Caco-2 (cell line): ENCODE measurements around the gene SMIM44. TPM values are rescaled to one million over a fixed set of nuclear protein-coding genes. Genes with fewer than 3 reads are reported as not detected.

ENCODE experiments used
- BruUV-seq: library from RNA; stranded (reverse); fragments of 400-500 nt; replicated peaks from 2 replicates; lab custom pipeline; 2021; lab: Mats Ljungman, UMichigan
- CTCF ChIA-PET: fragments of 300-600 bp; sonication (Branson Sonifier 250); formaldehyde crosslinking; loops from one replicate; lab custom pipeline; 2022; ENCODE audit warnings: antibody characterized with exemption; lab: Charles Lee
- POLR2A ChIA-PET: fragments of 300-600 bp; sonication (Branson Sonifier 250); formaldehyde crosslinking; loops from one replicate; lab custom pipeline; 2022; ENCODE audit warnings: antibody characterized with exemption; lab: Charles Lee
- DNase-seq, 2 experiments: peaks; one replicate each; pipeline versions ENCODE4 v3.0.0 to v3.0.0-alpha.2; 2020 to 2022
- H3K27me3 ChIP-seq: replicated peaks from 2 replicates; pipeline ENCODE4 v1.6.0; 2011; ENCODE audit warnings: low read length; ENCODE audit not compliant: control insufficient read depth, insufficient read depth
- H3K36me3 ChIP-seq: 2 replicates; pipeline ENCODE4 v1.5.1; 2011; ENCODE audit warnings: low read length; ENCODE audit not compliant: control insufficient read depth, insufficient read depth
- H3K4me1 ChIP-seq: fragments of 250-450 bp; sonication (Bioruptor Pico); 2 replicates; pipeline ENCODE4 v1.5.1; 2020; ENCODE audit warnings: mild to moderate bottlenecking
- H3K4me3 ChIP-seq: 2 replicates; pipeline ENCODE4 v1.5.1; 2011; ENCODE audit warnings: low read depth, mild to moderate bottlenecking, control low read depth, low read length
- H3K9me3 ChIP-seq: fragments of 250-450 bp; sonication (Bioruptor Pico); 2 replicates; pipeline ENCODE4 v1.5.1; 2020; ENCODE audit warnings: mild to moderate bottlenecking, moderate library complexity
- H3K27ac Mint-ChIP-seq: one replicate; pipeline ENCODE4 v1.8.0; 2022; ENCODE audit warnings: mixed read lengths; ENCODE audit not compliant: unreplicated experiment
- H3K27me3 Mint-ChIP-seq: one replicate; pipeline ENCODE4 v1.8.0; 2022; ENCODE audit warnings: mixed read lengths; ENCODE audit not compliant: insufficient read depth, unreplicated experiment
- H3K36me3 Mint-ChIP-seq: one replicate; pipeline ENCODE4 v1.8.0; 2022; ENCODE audit warnings: mild to moderate bottlenecking, mixed read lengths; ENCODE audit not compliant: insufficient read depth, unreplicated experiment
- H3K4me1 Mint-ChIP-seq: one replicate; pipeline ENCODE4 v1.8.0; 2022; ENCODE audit warnings: low read depth, mixed read lengths; ENCODE audit not compliant: unreplicated experiment
- H3K4me3 Mint-ChIP-seq: one replicate; pipeline ENCODE4 v1.8.0; 2022; ENCODE audit warnings: mild to moderate bottlenecking, moderate library complexity, mixed read lengths; ENCODE audit not compliant: unreplicated experiment
- H3K9me3 Mint-ChIP-seq: one replicate; pipeline ENCODE4 v1.8.0; 2022; ENCODE audit warnings: mixed read lengths; ENCODE audit not compliant: unreplicated experiment
- intact Hi-C: fragments of 100-400 bp; cut with micrococcal nuclease; formaldehyde crosslinking; loops from one replicate; pipeline ENCODE4 v1.10.0; 2022; ENCODE audit not compliant: unreplicated experiment
- total RNA-seq: library from RNA; stranded (reverse); gene quantifications from 2 replicates; pipeline ENCODE4 v1.2.3, GENCODE V29; 2022
- TF ChIP-seq, protein P1 (sequence below), 2 experiments: fragments of 200-600 bp in 1 of 2; IDR thresholded peaks; 1 replicate in 1 of 2; 2 replicates in 1 of 2; pipeline versions ENCODE4 v1.5.1 to v1.8.0; 2011 to 2022; ENCODE audit warnings: antibody characterized with exemption in 1 of 2, control low read depth in 1 of 2, inconsistent platforms in 1 of 2, low read depth in 1 of 2, low read length in 1 of 2, mild to moderate bottlenecking in 1 of 2, moderate library complexity in 1 of 2; ENCODE audit not compliant: insufficient read depth in 1 of 2, severe bottlenecking in 1 of 2, unreplicated experiment in 1 of 2

SMIM44 gene
- total RNA-seq, 1 experiment from 2014 or later = not detected

DNA sequence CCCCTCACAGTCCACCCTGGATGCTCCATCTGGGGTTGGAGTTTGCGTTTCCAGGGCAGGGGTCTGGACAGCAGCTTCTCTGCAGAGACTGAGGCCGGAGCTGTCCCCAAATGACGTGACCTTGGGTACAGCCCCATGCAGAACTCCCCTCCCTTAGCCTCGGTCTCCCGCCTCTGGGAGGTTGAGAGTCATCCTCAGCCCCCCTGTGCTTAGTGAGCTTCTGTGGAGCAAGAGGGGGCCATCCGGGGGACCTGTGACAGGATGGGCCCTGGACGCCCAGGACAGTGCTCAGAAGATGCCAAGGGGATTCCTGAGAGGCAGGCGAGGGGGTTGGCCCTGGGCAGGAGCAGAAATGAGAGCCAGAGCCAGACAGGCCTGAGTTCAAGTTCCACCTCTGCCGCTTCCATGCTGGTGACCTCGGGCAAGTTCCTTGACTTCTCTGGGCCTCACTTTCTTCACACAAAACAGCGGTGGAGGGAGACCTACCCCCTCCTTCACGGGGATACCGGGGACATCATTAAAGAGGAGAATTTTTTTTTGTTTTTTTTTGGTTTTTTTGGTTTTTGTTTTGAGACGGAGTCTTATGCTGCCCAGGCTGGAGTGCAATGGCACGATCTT, 23.2 kb downstream of the SMIM44 start:
- BruUV-seq = no TSS peak
- TF ChIP-seq, protein P1, sequence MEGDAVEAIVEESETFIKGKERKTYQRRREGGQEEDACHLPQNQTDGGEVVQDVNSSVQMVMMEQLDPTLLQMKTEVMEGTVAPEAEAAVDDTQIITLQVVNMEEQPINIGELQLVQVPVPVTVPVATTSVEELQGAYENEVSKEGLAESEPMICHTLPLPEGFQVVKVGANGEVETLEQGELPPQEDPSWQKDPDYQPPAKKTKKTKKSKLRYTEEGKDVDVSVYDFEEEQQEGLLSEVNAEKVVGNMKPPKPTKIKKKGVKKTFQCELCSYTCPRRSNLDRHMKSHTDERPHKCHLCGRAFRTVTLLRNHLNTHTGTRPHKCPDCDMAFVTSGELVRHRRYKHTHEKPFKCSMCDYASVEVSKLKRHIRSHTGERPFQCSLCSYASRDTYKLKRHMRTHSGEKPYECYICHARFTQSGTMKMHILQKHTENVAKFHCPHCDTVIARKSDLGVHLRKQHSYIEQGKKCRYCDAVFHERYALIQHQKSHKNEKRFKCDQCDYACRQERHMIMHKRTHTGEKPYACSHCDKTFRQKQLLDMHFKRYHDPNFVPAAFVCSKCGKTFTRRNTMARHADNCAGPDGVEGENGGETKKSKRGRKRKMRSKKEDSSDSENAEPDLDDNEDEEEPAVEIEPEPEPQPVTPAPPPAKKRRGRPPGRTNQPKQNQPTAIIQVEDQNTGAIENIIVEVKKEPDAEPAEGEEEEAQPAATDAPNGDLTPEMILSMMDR (IDR thresholded peaks at IDR 0.05; ENCODE audit: insufficient read depth in 1 of 2, low read depth in 1 of 2, low read length in 1 of 2, severe bottlenecking in 1 of 2, unreplicated experiment in 1 of 2) = no peak
- 0 out of 2 replicates have a peak, but pooled peaks cover 5% of the 10 kb centered on the region for H3K4me1 ChIP-seq
- CTCF ChIA-PET = no interaction called here
- no peak overlapping the region for H3K4me3 Mint-ChIP-seq
- no peaks in the 10 kb centered on the region for H3K9me3 ChIP-seq
- no peaks in the 10 kb centered on the region for H3K27me3 ChIP-seq
- no peaks in the 10 kb centered on the region for H3K4me1 Mint-ChIP-seq
- H3K9me3 Mint-ChIP-seq = no peaks in the 10 kb centered on the region
- DNase-seq = no peak
- no peaks in the 10 kb centered on the region for H3K27me3 Mint-ChIP-seq
- intact Hi-C loops = no loop called here
- POLR2A ChIA-PET = no interaction called here
- peaks cover 5% of the 10 kb centered on the region for H3K36me3 Mint-ChIP-seq
- H3K4me3 ChIP-seq = no peak overlapping the region
- H3K27ac Mint-ChIP-seq = no peak overlapping the region
- no peaks in the 10 kb centered on the region for H3K36me3 ChIP-seq

DNA sequence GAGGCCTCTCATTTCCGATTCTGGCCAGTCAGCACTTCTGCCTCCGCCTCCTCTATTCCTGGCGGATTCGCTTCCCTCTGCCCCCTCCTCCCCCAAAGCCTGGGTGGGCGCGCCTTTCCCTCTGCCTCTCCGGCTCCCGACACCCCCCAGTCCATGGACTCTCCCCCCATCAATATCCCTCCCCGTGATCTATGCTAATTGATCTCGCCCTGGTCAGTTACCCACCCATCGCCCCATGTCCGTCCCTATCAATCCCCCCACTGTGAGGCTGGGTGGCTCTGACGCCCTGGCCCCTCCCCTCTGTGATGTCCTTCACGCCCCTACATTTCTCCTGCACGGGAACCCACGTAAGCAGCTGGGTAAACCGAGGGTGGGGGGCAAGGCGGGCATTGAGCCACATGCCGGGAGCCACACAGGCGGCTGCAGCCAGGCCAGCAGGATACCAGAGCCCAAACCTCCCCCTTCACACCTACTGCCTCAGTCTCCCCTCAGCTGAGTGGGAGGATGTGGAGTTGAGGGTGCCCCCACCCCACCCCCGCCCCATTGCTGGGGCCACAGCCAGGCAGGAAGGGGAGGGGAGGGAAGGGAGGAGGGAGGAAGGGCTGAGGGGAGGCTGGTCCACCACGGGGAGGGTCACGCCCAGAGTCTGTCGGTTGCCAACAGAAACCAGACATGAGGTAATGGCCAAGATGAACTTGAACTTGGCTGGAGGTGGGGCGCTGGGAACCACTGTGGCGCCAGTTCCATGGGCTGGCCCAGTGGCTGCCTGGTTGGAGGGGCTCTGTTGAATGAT, 24.0 kb downstream of the SMIM44 start:
- no TSS peak for BruUV-seq
- intact Hi-C loops = no loop called here
- Mint-ChIP-seq H3K27me3 (no peaks in the 10 kb centered on the region), H3K4me3 (no peak overlapping the region), H3K36me3 (peaks cover 5% of the 10 kb centered on the region), H3K4me1 (no peaks in the 10 kb centered on the region), H3K27ac (no peak overlapping the region), H3K9me3 (no peaks in the 10 kb centered on the region)
- DNase-seq = no peak
- no peak overlapping the region for H3K4me3 ChIP-seq
- H3K36me3 ChIP-seq = no peaks in the 10 kb centered on the region
- ChIA-PET CTCF (interaction anchor here (0.6 kb wide), 1 partner anchor 14 kb away, joined by 4 read pairs; no protein-coding TSS in a partner anchor), POLR2A (no interaction called here)
- no peaks in the 10 kb centered on the region for H3K27me3 ChIP-seq
- TF ChIP-seq, protein P1 (IDR thresholded peaks at IDR 0.05; ENCODE audit: insufficient read depth in 1 of 2, low read depth in 1 of 2, low read length in 1 of 2, severe bottlenecking in 1 of 2, unreplicated experiment in 1 of 2) = no peak
- H3K4me1 ChIP-seq = 0 out of 2 replicates have a peak, but pooled peaks cover 5% of the 10 kb centered on the region
- H3K9me3 ChIP-seq = no peaks in the 10 kb centered on the region

DNA sequence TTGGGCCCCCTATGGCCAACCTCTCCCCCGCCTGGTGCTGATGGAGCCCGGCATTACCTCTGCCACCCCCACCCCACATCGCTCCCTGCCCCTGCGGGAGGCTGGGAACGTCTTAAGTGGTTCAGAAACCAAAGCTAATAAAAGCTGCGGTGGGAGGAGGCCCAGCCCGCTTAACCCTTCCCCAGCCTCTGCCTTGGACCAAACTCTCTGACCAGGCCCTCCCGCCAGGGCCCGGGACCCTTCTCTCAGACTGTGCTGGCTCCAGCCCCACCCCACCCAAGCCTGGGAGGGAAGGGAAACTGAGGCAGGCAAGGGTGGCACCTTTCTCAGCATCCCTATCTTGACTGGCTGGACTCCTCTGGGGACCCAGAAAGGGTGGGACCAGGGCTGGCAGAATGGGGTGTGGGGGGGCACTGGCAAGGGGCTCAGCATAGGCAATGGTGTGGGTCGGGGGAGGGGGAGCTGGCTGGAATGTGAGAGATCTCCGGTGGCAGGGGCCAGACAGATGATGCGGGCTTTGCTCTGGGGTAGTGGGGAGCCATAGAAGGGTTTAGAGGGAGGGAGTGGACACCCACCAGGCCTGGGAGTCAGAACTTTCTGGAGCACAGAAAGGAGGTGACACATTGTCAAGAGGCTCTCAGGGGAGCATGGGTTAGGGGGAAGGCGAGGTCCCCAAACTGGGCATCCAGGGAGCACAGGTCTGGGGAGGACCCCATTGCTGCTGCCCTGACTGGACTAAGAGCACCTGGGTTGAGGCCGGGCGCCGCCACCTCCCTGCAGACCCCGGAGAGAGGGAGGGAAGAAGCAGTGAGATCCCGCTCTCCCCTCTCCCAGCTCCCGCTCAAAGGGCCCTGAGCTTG, 24.8 kb downstream of the SMIM44 start:
- Mint-ChIP-seq H3K27me3 (no peaks in the 10 kb centered on the region), H3K4me3 (no peak overlapping the region), H3K36me3 (peaks cover 5% of the 10 kb centered on the region), H3K27ac (no peak overlapping the region), H3K9me3 (no peaks in the 10 kb centered on the region), H3K4me1 (no peaks in the 10 kb centered on the region)
- 0 out of 2 replicates have a peak, but pooled peaks cover 5% of the 10 kb centered on the region for H3K4me1 ChIP-seq
- H3K4me3 ChIP-seq = no peak overlapping the region
- no TSS peak for BruUV-seq
- intact Hi-C loops = no loop called here
- TF ChIP-seq, protein P1 (IDR thresholded peaks at IDR 0.05; ENCODE audit: insufficient read depth in 1 of 2, low read depth in 1 of 2, low read length in 1 of 2, severe bottlenecking in 1 of 2, unreplicated experiment in 1 of 2) = no peak
- no peaks in the 10 kb centered on the region for H3K9me3 ChIP-seq
- no peaks in the 10 kb centered on the region for H3K36me3 ChIP-seq
- POLR2A ChIA-PET = no interaction called here
- H3K27me3 ChIP-seq = no peaks in the 10 kb centered on the region
- CTCF ChIA-PET = interaction anchor here (0.6 kb wide), 2 partner anchors 15 to 495 kb away, joined by 4 read pairs; no protein-coding TSS in a partner anchor
- DNase-seq = no peak
